T follicular helper cell (primary cell): Measurements from ENCODE around the gene FOXN4.

Experiments used
- DNase-seq: peaks from one replicate; pipeline ENCODE4 v3.0.0-alpha.2; 2020; ENCODE audit warnings: low read depth

FOXN4 gene

DNA sequence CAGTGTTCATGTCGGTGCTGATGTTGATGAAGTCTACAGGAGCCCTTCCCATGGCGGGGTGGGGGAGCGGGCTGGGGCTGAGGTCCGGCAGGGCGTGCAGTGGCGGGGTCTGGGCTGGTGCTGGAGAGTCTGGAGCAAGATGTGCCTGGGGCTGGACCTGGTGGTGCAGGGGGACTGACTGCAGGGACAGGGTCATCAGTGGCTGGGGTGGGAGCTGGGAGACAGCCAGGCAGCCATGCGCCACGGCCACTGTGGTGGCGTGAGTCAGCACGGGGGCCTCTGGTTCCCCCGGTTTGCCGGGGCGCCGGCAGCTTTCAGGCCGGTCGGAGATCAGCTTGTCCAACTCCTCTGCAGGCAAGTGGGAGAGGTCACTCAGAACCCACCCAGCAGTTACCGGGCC, 27.6 kb downstream of the FOXN4 start:
- no peak for DNase-seq

DNA sequence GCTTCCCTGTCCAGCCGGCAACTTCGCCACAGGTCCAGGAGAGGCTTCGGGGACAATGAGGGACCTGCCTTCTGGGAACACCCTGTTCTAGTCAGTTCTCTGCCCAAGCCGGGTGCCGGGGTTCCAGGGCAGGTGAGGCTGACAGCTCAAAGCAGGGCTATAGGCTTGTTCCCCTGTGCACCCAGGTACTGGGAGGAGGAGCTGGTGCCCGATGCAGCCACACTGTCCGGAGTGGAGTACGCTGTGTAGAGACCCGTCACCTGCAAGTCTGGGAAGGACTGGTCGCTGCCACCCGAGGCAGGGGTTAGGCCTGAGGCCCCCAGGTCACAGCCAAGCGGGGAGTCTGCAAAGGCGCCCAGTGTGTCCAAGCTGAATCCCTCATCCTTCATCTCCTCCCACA, 29.6 kb downstream of the FOXN4 start:
- DNase-seq = no peak

DNA sequence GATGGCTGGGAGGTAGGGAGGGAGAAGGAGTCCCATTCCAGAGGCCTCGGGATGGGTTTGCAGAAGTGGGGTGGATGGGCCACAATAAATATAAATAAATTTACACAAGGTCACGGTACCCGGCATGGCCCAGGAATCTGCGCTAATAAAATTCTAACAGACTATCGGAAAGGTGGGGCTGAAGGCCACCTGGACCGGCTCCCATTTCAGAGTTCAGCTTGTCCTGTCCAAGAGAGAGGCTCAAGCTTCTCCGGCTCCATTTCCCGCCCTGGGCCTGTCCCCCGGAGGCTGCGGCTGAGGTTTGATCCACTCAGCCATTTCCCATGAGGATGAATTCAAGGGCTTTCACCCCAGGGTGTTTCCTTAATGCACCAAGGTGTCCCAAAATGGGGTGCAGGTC, 30.2 kb downstream of the FOXN4 start:
- no peak for DNase-seq

DNA sequence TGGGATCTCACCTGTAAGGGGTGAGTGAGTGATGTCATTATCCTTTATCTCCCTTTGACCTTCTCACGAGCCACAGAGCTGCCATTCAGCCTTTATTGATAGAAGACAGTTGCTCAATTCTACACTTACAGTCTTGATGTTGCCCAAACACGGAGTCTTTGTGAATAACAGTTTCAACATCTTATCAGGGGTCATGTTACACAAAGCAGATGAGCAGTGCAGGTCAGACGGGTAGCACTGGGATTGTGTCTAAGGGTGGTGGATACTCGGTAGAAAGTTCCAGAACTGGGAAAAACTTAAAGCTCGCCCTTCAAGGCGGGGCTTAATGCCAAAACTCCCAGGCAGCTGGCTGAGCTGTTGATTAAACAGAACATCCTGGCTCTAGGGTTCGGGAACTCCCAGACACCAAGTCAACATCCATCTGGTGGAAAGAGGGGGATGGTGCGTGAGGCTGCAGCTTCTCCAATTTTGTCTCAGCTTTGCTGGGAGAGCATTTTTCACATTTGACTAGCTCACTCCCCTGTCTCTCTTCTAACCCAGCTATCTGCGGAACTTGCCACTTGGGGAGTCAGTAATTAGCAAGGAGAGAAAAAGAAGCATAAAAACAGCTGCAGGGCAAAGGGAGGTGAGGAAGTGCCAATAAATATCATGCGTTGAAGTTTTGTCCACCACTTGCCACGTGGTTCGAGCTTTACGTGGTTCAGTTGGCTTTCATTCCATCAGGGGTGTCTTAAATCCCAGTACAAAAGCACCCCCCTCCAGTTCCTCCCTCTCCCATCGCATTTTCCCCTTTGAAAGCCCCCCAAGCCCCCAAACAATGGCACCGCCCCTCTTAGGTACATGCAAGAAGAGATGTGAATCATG, 31.0 kb downstream of the FOXN4 start:
- no peak for DNase-seq

DNA sequence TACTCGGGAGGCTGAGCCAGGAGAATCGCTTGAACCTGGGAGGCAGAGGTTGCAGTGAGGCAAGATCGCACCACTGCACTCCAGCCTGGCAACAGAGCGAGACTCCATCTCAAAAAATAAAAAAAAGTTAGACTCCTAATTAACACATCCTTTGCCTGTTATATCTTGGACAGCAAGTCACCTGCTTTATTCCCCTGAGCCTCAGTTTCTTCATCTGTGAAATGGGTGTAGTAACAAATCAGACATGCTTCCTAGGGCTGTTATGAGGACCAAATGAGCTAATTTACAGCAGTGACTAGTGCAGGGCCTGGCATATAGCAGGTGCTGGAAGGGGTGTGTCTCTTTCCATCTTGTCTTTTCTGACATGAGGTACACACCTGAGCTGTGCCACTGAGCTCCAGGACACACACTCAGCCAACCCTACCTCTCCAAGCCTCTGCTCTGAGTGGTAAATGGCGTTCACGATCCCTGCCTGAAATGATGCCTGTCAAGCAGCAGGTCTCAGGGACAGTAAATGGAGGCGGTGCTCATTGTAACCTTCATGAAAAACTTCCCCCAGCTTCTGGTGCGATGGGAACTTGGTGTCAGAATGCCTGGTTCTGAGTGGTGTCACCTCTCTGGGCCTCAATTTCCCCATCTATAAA, 31.7 kb downstream of the FOXN4 start:
- no peak for DNase-seq

DNA sequence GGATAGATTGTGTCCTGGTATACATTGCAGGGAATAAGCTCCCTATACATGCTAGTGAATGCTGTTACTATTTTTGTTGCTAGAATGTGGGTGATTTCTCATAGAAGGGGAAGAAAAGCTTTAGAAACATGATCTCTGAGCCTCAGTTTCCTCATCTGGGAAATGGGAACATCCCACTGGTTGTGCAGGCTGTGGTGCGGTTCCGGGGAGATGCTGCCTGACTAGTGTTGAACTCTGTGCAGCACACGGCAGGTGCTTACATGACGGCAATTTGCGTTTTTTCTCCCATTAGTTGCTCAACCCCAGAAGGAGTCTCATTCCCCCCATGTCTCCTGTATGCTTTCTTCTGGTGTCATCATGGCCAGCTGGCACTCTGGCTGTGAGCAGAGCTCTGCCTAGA, 32.9 kb downstream of the FOXN4 start:
- no peak for DNase-seq

DNA sequence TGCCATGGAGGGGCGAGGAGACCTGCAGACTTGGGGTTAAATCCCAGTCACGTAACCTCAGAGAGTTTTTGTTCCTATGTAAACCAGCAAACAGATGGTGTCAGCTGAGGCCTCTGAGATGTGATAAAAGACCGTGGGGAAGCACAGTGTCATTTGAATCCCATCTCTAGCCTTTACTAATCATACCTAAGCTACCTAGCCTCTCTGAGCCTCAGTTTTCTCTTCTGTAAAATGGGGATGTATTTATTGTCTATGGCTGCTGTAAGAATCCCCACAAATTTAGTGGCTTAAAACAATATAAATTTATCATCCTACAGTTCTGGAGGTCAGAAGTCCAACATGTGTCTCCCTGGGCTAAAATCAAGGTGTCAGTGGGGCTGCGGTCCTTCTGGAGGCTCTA, 33.9 kb downstream of the FOXN4 start:
- DNase-seq = no peak

DNA sequence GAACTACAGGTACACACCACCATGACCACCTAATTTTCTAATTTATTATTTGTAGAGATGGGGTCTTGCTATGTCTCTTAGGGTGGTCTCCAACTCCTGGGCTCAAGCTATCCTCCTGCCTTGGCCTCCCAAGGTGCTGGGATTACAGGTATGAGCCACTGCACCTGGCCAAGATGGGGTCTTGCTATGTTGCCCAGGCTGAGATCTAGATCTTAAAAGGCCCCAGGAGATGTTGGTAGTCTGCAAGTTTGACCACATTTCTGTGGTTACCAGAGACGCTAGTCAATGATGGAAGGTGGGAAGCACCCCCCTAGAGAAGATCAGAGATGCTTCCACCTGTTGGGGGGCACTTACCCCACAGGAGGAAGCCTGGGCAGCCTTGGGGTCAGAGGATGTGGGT, 34.7 kb downstream of the FOXN4 start:
- DNase-seq = no peak

DNA sequence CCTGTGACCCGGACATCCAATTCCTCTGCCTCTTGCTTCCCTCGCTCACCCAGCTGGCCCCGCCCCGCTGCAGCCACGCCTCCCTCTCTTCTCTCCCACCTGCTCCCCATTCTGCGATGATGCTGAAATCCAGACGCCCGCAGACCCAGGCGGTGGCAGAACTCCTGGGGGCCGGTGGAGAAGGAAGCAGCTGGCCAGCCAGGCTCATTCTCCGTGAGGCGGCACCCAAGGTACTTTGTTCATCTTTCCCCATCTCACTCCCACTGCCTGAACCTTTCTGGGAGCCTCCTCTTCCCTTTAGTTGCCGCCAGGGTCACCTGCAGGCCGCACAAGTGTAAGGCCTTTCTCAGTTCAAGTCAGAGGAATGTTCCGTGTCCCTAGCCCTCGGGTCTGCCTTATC, 35.7 kb downstream of the FOXN4 start:
- DNase-seq = no peak

DNA sequence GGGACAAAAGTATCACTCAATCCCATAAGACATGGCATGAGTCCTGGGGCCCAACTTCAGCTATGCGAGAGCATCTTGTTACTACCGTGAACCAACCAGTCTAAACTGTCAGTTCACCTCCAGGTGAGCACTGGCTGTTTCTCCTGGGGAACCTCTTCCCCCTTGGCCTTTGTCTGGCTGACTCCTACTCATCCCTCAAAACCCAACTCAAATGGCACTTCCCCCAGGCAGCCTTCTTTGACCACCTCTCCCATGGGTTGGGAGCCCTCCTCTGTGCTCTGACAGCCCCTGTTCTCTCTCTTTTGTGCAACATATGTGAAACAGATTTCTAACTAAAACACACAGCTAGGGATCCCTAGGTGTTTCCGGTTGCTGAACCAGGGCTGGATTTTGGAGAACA, 37.7 kb downstream of the FOXN4 start:
- DNase-seq = no peak

DNA sequence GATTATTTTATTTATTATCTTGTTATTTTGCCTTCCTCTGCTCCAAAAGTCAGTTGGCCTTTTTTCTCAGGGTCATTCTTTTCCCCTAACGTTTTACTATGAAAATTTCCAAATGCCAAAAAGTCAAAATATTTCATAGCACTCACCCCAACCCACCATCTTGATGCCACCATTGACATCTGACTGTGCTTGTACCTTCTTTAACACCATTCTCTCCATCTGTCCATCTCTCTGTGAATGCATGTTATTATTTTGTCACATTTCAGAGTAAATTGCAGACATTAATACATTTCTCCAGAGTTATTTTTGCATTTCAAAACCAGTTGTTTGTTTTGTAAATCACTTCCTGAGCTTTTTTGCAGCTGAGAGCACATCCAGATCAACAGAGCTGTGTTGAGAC, 38.6 kb downstream of the FOXN4 start:
- no peak for DNase-seq

DNA sequence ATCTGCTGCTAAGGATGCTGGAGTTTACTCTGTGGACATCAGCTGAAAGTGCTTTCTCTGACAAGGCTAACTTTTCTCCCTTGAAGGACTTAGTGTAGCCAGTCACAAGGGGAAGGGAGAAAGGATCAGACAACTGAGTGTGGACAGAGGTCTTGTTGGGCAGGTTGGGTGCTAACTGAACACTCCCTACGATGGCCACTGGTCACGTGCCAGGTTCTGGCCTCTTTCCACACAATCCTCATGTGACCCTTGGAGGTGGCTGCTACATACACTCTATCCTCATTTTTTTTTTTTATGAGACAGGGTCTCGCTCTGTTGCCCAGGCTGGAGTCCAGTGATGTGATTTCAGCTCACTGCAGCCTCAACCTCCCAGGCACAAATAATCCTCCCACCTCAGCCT, 39.7 kb downstream of the FOXN4 start:
- DNase-seq = no peak

DNA sequence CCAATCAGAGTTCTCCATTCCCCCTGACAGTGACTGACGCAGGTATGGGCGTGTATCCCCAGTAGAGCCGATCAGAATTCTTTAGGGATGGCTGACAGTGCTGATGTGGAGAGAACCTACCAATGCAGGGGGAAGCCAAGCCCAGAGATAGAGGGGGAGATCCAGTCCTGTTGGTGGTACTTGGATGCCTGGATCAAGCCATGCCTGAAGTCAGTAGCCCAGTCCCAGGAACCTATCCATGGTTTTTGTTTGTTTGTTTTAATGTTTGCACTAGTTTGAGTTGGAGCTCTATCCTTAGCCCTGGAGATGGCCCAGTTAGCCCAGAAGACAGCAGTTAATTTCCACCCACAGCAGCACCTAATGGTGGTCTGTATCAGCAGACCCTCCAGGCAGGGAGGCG, 40.2 kb downstream of the FOXN4 start:
- no peak for DNase-seq

DNA sequence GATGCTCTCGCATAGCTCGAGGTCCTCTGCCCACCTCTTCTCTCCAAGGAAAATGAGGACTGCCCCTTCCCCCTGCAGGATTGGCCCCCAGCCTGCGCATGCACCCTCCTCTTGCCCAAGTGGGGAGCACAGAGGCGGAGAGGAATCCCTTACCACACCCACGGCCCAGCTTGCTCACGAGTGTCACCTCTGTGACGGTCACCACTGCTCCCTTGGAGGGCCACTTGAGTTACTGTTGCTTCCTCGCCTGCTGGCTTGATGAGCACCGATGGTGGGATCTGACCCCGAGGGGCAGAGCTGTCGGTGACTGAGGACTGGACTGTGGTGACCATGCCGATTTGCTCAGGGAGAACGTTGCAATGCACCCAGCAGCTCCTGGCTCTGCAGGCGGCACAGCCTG, 41.7 kb downstream of the FOXN4 start:
- DNase-seq = no peak

DNA sequence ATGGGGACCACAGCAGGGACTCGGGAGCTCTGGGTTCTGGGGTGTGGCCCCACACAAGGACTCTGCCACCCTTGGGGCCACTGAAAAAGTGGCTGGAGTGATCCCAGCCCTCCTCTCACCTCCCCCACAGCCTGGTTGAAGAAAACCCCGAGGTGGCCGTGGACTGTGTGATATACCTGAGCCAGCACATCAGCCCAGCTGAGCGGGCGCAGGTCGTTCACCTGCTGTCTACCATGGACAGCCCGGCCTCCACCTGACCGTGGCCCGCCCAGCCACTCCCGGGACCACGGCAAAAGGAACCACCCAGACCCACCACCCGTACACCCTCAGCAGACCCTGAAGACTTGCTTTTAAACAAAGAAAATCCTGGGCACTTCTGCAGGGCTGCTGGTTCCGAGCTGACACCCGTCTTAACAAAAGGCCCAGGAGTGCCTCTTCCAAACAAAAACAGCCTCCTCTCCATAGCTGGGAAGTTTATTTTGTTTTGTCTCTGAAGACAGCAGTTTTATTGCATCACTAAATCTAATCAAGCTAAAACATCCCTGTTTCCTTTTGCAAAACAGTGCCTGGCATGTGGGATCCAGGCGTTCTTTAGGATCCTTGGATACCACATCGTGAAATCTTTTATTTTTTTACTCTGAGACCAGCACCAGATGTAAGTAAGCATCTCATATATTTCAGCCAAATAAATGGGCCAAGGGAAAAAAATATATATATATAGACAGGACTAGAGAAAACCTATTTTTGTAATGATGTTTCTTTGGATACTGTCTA, 42.8 kb downstream of the FOXN4 start:
- DNase-seq = no peak

DNA sequence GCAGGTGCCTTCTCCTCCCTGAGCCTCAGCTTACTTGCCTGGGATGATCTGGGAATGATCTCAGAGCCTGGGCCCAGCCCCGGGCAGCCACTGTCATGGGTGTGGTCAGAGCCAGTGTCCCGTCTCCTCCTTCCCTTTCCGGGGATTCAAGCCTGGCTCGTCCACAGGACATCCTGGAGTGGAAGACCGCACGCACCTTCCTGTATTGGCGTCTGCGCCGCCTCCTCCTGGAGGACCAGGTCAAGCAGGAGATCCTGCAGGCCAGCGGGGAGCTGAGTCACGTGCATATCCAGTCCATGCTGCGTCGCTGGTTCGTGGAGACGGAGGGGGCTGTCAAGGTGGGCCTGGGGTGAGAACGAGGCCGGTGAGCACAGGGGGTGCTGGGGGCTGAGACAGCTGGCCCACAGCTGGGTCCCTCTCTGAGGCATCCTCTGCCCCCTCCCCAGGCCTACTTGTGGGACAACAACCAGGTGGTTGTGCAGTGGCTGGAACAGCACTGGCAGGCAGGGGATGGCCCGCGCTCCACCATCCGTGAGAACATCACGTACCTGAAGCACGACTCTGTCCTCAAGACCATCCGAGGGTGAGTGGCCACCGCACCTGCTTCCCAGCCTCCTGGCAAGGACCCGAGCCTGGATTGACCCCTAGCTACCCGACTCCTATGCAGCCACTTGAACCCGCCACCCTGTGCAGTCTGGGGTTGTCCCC, 44.0 kb downstream of the FOXN4 start:
- DNase-seq = no peak

DNA sequence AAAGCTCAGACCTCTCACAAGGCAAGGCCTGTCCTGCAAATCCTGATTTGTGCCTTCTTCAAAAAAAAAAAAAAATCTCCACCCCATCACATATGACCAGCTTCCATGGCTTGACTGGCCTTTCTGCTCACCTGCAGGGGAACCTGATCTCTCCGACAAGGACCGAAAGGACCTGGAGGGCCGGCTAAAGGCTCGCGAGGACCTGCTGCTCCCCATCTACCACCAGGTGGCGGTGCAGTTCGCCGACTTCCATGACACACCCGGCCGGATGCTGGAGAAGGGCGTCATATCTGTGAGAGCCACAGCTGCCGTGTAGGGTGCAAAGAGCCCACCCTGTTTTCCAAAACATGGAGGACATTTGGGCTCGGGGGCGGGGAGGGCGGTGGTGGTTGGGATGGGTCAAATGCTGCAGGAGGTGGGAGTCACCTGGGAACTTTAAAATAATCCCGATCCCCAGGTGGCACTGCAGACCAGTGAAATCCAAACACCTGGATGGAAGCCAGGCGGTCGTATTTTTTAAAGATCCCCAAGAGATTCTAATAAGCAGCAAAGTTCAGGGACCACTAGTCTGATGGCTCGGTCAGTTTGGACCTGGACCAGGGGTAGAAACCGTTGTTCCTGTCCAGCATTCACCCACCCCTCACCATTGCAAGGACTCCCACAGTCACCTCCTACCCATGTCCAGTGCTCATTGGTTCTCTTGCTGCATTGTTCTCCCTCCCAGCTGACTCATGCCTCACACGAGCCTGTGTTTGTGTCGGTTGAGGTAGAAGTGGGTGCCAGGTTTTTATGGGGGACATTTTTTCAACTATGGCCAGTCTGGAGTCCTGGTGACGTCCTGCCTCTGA, 44.8 kb downstream of the FOXN4 start:
- DNase-seq = peak; percentile 4

DNA sequence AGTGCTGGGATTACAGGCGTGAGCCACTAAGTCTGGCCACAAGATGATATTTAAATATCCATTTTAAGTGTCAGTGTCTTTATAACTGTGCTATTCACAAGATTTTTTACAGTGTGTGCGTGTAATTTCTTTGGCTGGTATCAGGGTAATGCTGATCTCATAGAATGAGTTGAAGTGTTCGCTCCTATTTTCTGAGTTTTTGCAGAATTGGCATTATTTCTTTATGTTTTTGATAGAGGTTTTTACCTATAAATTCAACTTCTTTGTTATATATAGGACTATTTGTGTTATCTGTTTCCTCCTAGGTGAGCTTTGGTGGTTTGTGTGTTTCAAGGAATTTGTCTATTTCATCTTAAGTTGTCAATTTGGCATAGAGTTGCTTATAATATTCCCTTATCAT, 45.6 kb downstream of the FOXN4 start:
- no peak for DNase-seq

DNA sequence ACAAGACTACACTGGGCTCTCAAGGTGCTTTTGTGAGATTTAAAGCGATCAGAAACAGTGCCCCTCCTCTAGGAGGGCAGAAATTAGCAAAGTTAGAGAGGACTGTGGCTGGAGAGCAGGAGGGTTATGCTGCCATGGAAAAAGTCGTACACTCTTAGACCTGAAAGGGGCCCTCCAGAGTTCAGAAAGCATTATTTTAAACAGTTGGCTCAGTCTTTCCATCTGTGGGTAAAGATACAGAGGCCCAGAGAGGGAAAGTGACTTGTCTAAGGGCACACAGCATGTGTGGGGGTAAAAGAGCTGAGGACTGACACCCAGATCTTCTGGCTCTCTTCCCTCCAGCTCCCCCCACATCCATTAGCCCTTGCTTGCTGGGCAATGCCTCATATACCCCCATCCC, 47.1 kb downstream of the FOXN4 start:
- DNase-seq = no peak

DNA sequence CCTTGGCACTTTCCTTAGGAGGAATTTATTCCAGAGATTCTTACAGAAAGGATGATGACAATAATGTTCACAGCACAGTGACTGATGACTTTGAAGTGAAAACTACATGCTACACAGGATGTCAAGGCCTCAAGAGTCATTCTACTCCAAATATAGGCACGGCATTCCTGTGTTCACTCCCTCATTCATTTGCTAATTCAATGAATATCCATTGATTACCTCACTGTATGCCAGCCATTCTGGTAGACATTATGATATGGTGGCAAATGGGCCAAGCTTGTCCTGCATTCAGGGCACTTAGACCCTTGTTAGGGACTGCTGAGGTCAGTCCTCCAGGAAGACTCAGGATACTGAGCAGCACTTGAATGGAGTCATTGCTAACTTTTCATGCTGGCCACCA, 48.0 kb downstream of the FOXN4 start:
- no peak for DNase-seq

DNA sequence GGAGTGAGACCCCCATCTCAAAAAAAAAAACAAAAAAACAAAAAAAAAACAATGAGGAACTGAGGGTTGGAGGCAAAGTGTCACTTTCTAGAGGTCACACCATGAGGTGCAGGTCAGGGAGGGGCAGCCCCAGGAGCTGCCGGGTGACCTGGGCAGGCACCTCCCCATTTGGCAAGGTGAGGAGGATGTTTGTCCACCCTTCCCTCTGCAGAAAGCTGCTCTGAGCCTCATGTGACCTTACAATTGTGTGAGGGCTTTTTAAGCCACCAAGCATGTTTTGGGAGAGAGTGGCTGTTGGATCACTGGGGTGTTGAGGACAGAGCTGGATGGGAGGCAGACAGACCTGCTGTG, 49.6 kb downstream of the FOXN4 start:
- DNase-seq = no peak
